NCI-H1092 treated with DMSO at 0.1 percent for 48 hours (cell line): ENCODE data around the gene ALB.

Experiments
- DNase-seq: peaks from one replicate; lab custom pipeline; 2025; lab: John Stamatoyannopoulos, UW

ALB gene

DNA sequence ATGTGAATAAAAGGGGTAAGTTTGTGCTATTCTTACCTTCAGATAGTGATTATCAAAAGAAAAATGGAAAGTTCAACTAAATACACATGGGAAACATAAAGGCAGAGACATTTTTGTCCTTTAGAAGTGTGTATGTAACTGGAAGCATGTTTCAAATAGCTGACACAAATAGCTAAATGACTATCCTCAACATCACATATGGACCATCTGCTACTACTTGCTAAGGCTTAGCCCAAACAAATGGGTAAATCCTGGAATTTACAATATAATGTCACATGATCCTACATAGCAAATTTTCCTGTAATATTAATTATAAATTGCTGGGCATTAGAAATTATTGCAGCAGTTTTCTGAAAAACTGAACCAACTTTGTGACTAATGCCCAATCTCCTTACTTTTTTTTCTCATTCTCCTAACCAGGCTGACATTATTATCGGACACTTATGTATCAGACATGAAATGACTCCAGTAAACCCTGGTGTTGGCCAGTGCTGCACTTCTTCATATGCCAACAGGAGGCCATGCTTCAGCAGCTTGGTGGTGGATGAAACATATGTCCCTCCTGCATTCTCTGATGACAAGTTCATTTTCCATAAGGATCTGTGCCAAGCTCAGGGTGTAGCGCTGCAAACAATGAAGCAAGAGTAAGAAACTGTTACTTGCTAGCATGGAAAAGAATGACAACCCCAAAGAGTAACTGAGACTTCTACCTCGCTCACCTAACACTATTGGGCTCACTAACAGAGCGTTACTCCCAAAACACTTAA is 48.1 kb downstream of the ALB start:
- peak; percentile 66 for DNase-seq

- no peak for DNase-seq
Measured at GRCh38 chr4:73452953-73453700, 49.0 kb downstream of the ALB start.

GRCh38 chr4:73453701-73454005 is 49.6 kb downstream of the ALB start:
- no peak for DNase-seq

GRCh38 chr4:73454920-73455319 is 50.8 kb downstream of the ALB start:
- DNase-seq, result no peak

GRCh38 chr4:73456177-73457022 is 52.3 kb downstream of the ALB start:
- no peak for DNase-seq

- DNase-seq, result no peak
Measured at GRCh38 chr4:73458184-73459047, 54.3 kb downstream of the ALB start.

- no peak for DNase-seq
Measured at GRCh38 chr4:73459048-73459421, 54.9 kb downstream of the ALB start.

GRCh38 chr4:73460913-73461522 is 56.9 kb downstream of the ALB start:
- DNase-seq, result no peak

DNA sequence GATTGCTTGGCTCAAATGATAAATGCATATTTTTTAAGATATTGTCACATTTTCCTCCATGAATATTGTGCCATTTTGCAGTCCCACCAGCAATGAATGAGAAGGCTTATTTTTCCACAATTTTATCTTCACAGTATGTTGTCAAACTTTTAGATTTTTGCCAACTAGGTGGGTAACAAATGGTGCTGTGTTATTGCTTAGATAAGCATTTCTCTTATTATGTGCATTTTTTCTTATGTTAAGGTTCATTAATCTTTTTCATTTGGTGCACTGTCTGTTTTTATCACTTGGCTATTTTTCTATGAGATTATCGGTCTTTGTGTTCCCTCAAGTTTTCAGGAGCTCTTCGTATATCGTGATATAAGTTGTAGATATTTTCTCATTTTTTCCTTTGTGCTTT is 64.1 kb downstream of the ALB start:
- DNase-seq, result no peak

DNA sequence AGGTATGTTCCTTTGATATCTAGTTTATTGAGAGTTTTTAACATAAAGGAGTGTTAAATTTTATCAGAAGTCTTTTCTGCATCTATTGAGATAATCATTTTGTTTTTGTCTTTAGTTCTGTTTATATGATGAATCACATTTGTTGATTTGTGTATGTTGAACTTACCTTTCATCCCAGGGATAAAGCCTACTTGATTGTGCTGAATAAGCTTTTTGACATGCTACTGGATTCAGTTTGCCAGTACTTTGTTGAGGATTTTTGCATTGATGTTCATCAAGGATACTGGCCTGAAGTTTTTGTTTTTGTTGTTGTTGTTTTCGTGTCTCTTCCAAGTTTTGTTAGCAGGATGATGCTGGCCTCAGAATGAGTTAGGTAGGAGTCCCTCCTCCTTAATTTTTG is 66.6 kb downstream of the ALB start:
- DNase-seq, result no peak
